Astrocyte (in vitro differentiated cells and primary cell): ENCODE results near the gene ARPP19.

ENCODE experiments used
- EZH2 ChIP-seq: IDR thresholded peaks from 2 replicates; pipeline ENCODE4 v1.6.1; 2012; ENCODE audit warnings: mild to moderate bottlenecking, low read length, inconsistent platforms; ENCODE audit not compliant: insufficient read depth
- TF ChIP-seq, protein P1 (sequence below): IDR thresholded peaks from 2 replicates; pipeline ENCODE4 v1.5.1; 2011; ENCODE audit warnings: low read depth, mild to moderate bottlenecking, inconsistent platforms, low read length, moderate library complexity; ENCODE audit not compliant: insufficient read depth

DNA sequence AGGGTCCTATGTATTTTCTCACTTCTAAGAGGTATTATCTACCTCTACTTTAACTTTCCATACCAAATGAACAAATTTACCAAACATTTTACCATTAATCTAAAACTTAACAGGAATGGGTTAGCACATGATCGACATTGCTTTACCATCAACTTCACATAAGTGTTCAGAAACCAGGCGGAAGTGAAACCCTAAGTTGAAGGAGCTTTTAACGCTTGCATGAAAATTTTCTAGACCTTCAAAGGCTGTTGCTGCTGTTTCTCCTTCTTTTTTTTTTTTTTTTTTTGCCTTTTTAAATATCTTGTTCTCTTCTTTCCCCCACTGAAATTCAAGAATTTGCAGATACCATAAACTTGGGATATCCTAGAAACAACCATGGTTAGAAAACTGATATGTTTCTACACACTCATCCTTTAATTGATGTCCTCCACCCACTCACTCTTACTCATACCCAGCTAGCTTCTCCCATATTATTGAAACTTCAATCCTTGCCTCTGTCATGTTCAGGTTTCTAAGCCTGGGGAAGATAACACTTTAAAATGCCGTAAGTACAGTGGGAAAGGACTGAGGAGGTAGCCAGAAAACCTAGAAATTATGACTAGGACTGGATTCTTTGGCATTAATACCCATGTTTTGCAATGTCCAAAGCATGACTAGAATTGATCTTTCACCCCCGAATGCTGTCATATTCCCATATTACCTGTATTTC lies 64.9 kb downstream of the ARPP19 start:
- no peak for TF ChIP-seq EZH2
- TF ChIP-seq, protein P1, sequence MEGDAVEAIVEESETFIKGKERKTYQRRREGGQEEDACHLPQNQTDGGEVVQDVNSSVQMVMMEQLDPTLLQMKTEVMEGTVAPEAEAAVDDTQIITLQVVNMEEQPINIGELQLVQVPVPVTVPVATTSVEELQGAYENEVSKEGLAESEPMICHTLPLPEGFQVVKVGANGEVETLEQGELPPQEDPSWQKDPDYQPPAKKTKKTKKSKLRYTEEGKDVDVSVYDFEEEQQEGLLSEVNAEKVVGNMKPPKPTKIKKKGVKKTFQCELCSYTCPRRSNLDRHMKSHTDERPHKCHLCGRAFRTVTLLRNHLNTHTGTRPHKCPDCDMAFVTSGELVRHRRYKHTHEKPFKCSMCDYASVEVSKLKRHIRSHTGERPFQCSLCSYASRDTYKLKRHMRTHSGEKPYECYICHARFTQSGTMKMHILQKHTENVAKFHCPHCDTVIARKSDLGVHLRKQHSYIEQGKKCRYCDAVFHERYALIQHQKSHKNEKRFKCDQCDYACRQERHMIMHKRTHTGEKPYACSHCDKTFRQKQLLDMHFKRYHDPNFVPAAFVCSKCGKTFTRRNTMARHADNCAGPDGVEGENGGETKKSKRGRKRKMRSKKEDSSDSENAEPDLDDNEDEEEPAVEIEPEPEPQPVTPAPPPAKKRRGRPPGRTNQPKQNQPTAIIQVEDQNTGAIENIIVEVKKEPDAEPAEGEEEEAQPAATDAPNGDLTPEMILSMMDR = no peak
